ENCODE measurements around the gene XRRA1.

DNA sequence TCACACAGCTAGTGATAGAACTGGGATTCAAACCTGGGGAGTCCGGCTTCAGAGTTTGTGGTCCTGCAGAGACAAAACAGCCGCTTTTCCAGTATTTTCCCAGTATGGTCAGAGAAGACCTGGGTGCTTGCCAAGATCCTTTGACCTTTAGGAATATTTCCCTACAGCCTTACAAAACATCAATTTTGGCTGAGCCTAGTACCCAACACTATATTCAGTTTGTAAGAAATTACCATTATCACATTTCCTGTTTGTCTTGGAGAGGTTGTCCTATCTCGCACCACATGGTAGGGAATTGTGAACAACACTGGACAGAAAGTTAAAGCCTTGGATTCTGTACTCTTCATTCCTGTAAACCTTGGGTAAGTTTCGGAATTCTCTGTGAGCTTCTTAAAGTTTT, 29.1 kb upstream of the XRRA1 start:
- TF ChIP-seq POLR2AphosphoS5 (IDR thresholded peaks at IDR 0.05) = no peak
- TF ChIP-seq, protein P1, sequence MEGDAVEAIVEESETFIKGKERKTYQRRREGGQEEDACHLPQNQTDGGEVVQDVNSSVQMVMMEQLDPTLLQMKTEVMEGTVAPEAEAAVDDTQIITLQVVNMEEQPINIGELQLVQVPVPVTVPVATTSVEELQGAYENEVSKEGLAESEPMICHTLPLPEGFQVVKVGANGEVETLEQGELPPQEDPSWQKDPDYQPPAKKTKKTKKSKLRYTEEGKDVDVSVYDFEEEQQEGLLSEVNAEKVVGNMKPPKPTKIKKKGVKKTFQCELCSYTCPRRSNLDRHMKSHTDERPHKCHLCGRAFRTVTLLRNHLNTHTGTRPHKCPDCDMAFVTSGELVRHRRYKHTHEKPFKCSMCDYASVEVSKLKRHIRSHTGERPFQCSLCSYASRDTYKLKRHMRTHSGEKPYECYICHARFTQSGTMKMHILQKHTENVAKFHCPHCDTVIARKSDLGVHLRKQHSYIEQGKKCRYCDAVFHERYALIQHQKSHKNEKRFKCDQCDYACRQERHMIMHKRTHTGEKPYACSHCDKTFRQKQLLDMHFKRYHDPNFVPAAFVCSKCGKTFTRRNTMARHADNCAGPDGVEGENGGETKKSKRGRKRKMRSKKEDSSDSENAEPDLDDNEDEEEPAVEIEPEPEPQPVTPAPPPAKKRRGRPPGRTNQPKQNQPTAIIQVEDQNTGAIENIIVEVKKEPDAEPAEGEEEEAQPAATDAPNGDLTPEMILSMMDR (IDR thresholded peaks at IDR 0.05) = no peak
- TF ChIP-seq POLR2A (IDR thresholded peaks at IDR 0.05) = no peak
